PC-9 (cell line): ENCODE results near the gene FNDC1.

Experiments
- CTCF ChIP-seq: fragments of 200-600 bp; sonication (generic); conservative IDR thresholded peaks from 2 replicates; pipeline ENCODE4 v1.6.1; 2017; ENCODE audit warnings: mixed run types, antibody characterized with exemption, mild to moderate bottlenecking, moderate library complexity
- EZH2 ChIP-seq: fragments of 200-600 bp; sonication (generic); IDR thresholded peaks from 2 replicates; pipeline ENCODE4 v1.8.0; 2017; ENCODE audit warnings: antibody characterized with exemption, low read depth

DNA sequence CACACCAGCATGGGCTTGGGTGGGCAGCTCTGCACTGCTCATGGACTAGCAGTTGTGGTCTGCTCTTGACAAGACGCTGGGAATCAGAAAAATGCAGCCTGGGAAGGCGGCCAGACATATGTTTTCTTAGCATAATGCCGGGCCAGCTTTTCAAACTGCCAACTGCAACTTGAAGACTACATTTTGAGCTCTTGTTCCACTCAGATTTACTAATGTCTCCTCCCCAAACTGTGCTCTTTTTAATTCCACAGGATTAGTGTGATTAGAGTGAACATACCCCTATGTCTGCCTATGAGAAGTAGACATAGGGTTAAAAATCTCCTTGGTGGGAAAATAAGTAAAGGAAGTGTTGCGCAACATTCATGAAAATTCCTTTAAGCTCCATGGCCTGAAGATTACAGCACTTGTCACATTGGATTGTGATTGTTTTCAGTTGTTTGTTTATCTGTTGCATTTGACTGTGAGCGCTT, 5.3 kb upstream of the FNDC1 start:
- no peak for TF ChIP-seq EZH2
- TF ChIP-seq CTCF: no peak
